Measurements from ENCODE around the gene INF2. TPM values are rescaled to one million over a fixed set of nuclear protein-coding genes. Genes with fewer than 3 reads are reported as not detected.

The INF2 gene
- total RNA-seq, 3 donors from 2014 or later (not counting 1 experiment from before 2014, with no cell fraction given) = 12.7 to 21.9 (median 15.3) TPM

GRCh38 chr14:104734991-104735779 is 45.8 kb downstream of the INF2 start:
- H3K36me3 Mint-ChIP-seq = no peaks in the 10 kb centered on the region
- 91% methylated on average over 31 of the region's 31 CpGs for WGBS (ENCODE audit: insufficient coverage)
- no peak for TF ChIP-seq CTCF (IDR thresholded peaks at IDR 0.05)

DNA sequence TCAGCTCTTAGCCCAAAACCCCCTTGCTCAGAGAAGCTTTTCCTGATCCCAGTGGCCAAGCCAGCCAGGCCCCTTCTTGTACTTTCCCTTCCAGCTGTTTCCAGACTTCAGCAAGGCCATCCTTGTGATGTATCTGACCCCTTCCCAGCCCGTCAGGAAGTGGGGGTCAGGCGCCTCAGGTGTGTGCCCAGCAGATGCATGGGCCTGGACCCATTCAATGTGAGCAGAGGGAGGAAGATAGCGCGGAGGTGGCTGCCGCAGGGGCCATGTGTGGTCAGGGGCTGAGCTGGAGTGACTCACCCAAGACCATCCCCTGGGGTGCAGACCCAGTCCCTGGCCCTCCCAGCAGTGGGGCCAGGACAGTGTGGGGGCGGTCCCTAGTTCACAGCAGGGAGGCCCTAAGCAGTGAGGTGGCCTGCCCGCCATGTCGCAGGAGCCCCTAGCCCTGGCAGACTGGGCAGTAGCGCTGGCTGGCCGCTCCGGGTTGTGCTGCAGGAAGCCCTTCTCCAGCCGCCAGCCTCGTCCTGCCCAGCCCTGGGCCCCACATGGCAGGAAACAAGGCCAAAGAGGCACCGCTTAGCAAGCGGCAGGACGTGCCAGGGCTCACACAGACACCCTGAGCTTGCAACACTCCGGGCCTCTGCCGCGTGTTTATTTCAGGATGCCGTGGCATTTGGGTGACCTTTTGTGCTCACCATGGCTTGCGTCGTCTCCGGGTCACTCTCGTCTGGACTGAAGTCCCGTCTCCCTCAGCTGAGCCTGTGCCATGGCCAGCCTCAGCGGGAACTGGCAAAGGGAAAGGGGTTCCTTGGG is 46.6 kb downstream of the INF2 start:
- no peaks in the 10 kb centered on the region for H3K36me3 Mint-ChIP-seq
- ATAC-seq = no peak
- no peak for TF ChIP-seq CTCF (IDR thresholded peaks at IDR 0.05)

More at GRCh38 chr14:104734991-104735779, 45.8 kb downstream of the INF2 start:
- H3K4me3 Mint-ChIP-seq = no peak overlapping the region
- ATAC-seq (no peak), DNase-seq (no peak)
- Histone ChIP-seq H3K4me1 (ENCODE audit: control insufficient read depth, insufficient read depth, low read length) (no peaks in the 10 kb centered on the region), H3K27me3 (ENCODE audit: control insufficient read depth, insufficient read depth, low read length) (no peaks in the 10 kb centered on the region), H3K36me3 (ENCODE audit: control insufficient read depth, insufficient read depth, low read length) (no peaks in the 10 kb centered on the region), H3K27ac (ENCODE audit: low read length) (no peak overlapping the region), H3K9me3 (ENCODE audit: control insufficient read depth, insufficient read depth, low read length) (no peaks in the 10 kb centered on the region), H3K4me3 (ENCODE audit: low read length) (no peak overlapping the region)
- H3K4me1 Mint-ChIP-seq = peaks cover 0 to 4% of the 10 kb centered on the region in 2 donors
- intact Hi-C loops (cut with micrococcal nuclease) = no loop called here
- no peaks in the 10 kb centered on the region for H3K27me3 Mint-ChIP-seq (ENCODE audit: low read depth in 2 of 2)
- H3K27ac Mint-ChIP-seq = no peak overlapping the region
- no peaks in the 10 kb centered on the region for H3K9me3 Mint-ChIP-seq

DNA sequence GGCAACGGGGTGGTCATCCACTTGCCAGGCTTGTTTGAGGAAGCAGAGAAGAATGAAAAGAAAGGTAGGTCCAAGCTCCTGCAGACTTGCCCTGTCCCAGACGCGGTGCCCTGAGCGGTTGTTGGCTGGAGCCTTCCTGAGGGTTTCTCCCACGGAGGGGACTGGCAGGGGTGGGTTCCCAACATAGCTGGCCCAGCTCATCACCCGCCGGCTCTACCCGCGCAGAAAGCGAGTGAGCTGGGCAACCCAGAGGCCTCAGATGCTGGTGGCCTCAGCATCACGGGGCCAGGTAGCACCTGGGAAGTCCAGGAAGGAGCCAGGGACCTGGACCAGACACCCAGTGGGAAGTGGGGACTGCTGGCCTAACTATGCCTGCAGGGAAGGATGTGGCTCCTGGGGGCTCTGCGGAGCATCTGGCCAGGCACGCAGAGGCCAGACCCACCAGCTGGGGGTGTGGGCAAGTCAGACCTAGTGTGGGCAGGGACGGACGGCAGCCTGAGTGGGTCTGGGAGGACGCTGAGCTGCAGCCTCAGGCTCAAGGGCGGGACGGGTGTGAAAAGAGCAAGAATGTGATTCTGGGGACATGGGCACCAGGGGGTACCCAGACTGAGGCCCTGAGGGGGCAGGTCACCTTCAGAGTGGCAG is 49.1 kb downstream of the INF2 start:
- no peaks in the 10 kb centered on the region for H3K36me3 ChIP-seq (ENCODE audit: control insufficient read depth, insufficient read depth, low read length)
- H3K27me3 ChIP-seq (ENCODE audit: control insufficient read depth, insufficient read depth, low read length) = no peaks in the 10 kb centered on the region
- no peak overlapping the region for H3K27ac ChIP-seq (ENCODE audit: low read length)
- no peak for TF ChIP-seq CTCF (IDR thresholded peaks at IDR 0.05)
- no peaks in the 10 kb centered on the region for H3K9me3 ChIP-seq (ENCODE audit: control insufficient read depth, insufficient read depth, low read length)
- Mint-ChIP-seq H3K27ac (no peak overlapping the region), H3K4me3 (no peak overlapping the region), H3K36me3 (no peaks in the 10 kb centered on the region), H3K27me3 (ENCODE audit: low read depth in 2 of 2) (no peaks in the 10 kb centered on the region), H3K9me3 (no peaks in the 10 kb centered on the region), H3K4me1 (peaks cover 0 to 4% of the 10 kb centered on the region in 2 donors)
- H3K4me1 ChIP-seq (ENCODE audit: control insufficient read depth, insufficient read depth, low read length) = no peaks in the 10 kb centered on the region
- no peak overlapping the region for H3K4me3 ChIP-seq (ENCODE audit: low read length)
- intact Hi-C loops (cut with micrococcal nuclease) = no loop called here
- DNase-seq = no peak
- 90% methylated on average over 18 of the region's 18 CpGs for WGBS (ENCODE audit: insufficient coverage)
- no peak for ATAC-seq

More for the DNA sequence above, 46.6 kb downstream of the INF2 start:
- no peak overlapping the region for H3K4me3 ChIP-seq (ENCODE audit: low read length)
- H3K9me3 ChIP-seq (ENCODE audit: control insufficient read depth, insufficient read depth, low read length) = no peaks in the 10 kb centered on the region
- no peaks in the 10 kb centered on the region for H3K36me3 ChIP-seq (ENCODE audit: control insufficient read depth, insufficient read depth, low read length)
- no peak overlapping the region for H3K27ac Mint-ChIP-seq
- H3K4me3 Mint-ChIP-seq = no peak overlapping the region
- no peaks in the 10 kb centered on the region for H3K27me3 ChIP-seq (ENCODE audit: control insufficient read depth, insufficient read depth, low read length)
- no peak for DNase-seq
- H3K4me1 ChIP-seq (ENCODE audit: control insufficient read depth, insufficient read depth, low read length) = no peaks in the 10 kb centered on the region
- no peaks in the 10 kb centered on the region for H3K9me3 Mint-ChIP-seq
- WGBS (ENCODE audit: insufficient coverage) = 53% methylated on average over 26 of the region's 26 CpGs
- no peaks in the 10 kb centered on the region for H3K27me3 Mint-ChIP-seq (ENCODE audit: low read depth in 2 of 2)
- peaks cover 0 to 4% of the 10 kb centered on the region in 2 donors for H3K4me1 Mint-ChIP-seq
- intact Hi-C loops (cut with micrococcal nuclease) = no loop called here
- no peak overlapping the region for H3K27ac ChIP-seq (ENCODE audit: low read length)
